NCI-H2196 treated with DMSO at 0.1 percent for 48 hours (cell line): ENCODE data around the gene RAPH1.
"Not testable (repeated sequence)": the region's sequence is repeated elsewhere in the genome, so short reads cannot be mapped to it uniquely, and the experiment has no call there.

ENCODE experiments used
- DNase-seq: peaks from one replicate; lab custom pipeline; 2025; ENCODE audit not compliant: unreplicated experiment; lab: John Stamatoyannopoulos, UW

Gene RAPH1

GRCh38 chr2:203549406-203549805 lies 14.3 kb upstream of the RAPH1 start:
- no peak for DNase-seq

- no peak for DNase-seq
Measured at GRCh38 chr2:203548887-203549286, 13.8 kb upstream of the RAPH1 start.

GRCh38 chr2:203547356-203547755 lies 12.3 kb upstream of the RAPH1 start:
- DNase-seq: no peak

- DNase-seq: no peak
Measured at GRCh38 chr2:203544402-203544801, 9.3 kb upstream of the RAPH1 start.

GRCh38 chr2:203543898-203544328 lies 8.8 kb upstream of the RAPH1 start:
- no peak for DNase-seq

- DNase-seq: not testable (repeated sequence)
Measured at GRCh38 chr2:203540598-203540997, 5.5 kb upstream of the RAPH1 start.

- DNase-seq: not testable (repeated sequence)
Measured at GRCh38 chr2:203538237-203538636, 3.1 kb upstream of the RAPH1 start.

GRCh38 chr2:203536586-203536951 lies 1.5 kb upstream of the RAPH1 start:
- DNase-seq: not testable (repeated sequence)

- no peak for DNase-seq
Measured at GRCh38 chr2:203535784-203536585, 884 bp upstream of the RAPH1 start.

- DNase-seq: no peak
Measured at GRCh38 chr2:203534621-203535077, 452 bp downstream of the RAPH1 start.

GRCh38 chr2:203533676-203534591 lies 1.2 kb downstream of the RAPH1 start:
- no peak for DNase-seq

- no peak for DNase-seq
Measured at GRCh38 chr2:203532957-203533658, 2.0 kb downstream of the RAPH1 start.

- no peak for DNase-seq
Measured at GRCh38 chr2:203527719-203528118, 7.4 kb downstream of the RAPH1 start.

- DNase-seq: not testable (repeated sequence)
Measured at GRCh38 chr2:203513268-203513667, 21.8 kb downstream of the RAPH1 start.

GRCh38 chr2:203510941-203511305 lies 24.2 kb downstream of the RAPH1 start:
- no peak for DNase-seq

- no peak for DNase-seq
Measured at GRCh38 chr2:203510256-203510940, 24.7 kb downstream of the RAPH1 start.

- not testable (repeated sequence) for DNase-seq
Measured at GRCh38 chr2:203503460-203503859, 31.6 kb downstream of the RAPH1 start.

GRCh38 chr2:203501873-203502272 lies 33.2 kb downstream of the RAPH1 start:
- DNase-seq: no peak

- DNase-seq: no peak
Measured at GRCh38 chr2:203500951-203501350, 34.1 kb downstream of the RAPH1 start.

GRCh38 chr2:203500297-203500696 lies 34.8 kb downstream of the RAPH1 start:
- no peak for DNase-seq

GRCh38 chr2:203498161-203498560 lies 36.9 kb downstream of the RAPH1 start:
- no peak for DNase-seq
